Measurements from ENCODE around the gene HK3. TPM values are rescaled to one million over a fixed set of nuclear protein-coding genes. Genes with fewer than 3 reads are reported as not detected.

Gene HK3
- total RNA-seq, 2 donors from 2014 or later, result 1.8 to 3.6 TPM

- ATAC-seq (no peak), DNase-seq (peak in 1 of 4 donors; percentile 5)
- no peaks in the 10 kb centered on the region for H3K36me3 ChIP-seq (replicated peaks in 1 of 2; ENCODE audit: insufficient read depth in 1 of 2, low read depth in 2 of 2)
- no peaks in the 10 kb centered on the region for H3K9me3 ChIP-seq
- TF ChIP-seq, protein P1, sequence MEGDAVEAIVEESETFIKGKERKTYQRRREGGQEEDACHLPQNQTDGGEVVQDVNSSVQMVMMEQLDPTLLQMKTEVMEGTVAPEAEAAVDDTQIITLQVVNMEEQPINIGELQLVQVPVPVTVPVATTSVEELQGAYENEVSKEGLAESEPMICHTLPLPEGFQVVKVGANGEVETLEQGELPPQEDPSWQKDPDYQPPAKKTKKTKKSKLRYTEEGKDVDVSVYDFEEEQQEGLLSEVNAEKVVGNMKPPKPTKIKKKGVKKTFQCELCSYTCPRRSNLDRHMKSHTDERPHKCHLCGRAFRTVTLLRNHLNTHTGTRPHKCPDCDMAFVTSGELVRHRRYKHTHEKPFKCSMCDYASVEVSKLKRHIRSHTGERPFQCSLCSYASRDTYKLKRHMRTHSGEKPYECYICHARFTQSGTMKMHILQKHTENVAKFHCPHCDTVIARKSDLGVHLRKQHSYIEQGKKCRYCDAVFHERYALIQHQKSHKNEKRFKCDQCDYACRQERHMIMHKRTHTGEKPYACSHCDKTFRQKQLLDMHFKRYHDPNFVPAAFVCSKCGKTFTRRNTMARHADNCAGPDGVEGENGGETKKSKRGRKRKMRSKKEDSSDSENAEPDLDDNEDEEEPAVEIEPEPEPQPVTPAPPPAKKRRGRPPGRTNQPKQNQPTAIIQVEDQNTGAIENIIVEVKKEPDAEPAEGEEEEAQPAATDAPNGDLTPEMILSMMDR (IDR thresholded peaks at IDR 0.05), result no peak
- TF ChIP-seq POLR2A (IDR thresholded peaks at IDR 0.05), result no peak
- WGBS, 2 donors, result 81 to 89% methylated on average over 18 to 26 of the region's 28 CpGs
- no peak overlapping the region for H3K4me3 ChIP-seq
- no peaks in the 10 kb centered on the region for H3K27me3 ChIP-seq
- no peaks in the 10 kb centered on the region for H3K4me1 ChIP-seq
- intact Hi-C loops (cut with DNase I), result no loop called here
- H3K27ac ChIP-seq, result no peak overlapping the region
Observed at GRCh38 chr5:176887252-176887849, 11.8 kb downstream of the HK3 start.

DNA sequence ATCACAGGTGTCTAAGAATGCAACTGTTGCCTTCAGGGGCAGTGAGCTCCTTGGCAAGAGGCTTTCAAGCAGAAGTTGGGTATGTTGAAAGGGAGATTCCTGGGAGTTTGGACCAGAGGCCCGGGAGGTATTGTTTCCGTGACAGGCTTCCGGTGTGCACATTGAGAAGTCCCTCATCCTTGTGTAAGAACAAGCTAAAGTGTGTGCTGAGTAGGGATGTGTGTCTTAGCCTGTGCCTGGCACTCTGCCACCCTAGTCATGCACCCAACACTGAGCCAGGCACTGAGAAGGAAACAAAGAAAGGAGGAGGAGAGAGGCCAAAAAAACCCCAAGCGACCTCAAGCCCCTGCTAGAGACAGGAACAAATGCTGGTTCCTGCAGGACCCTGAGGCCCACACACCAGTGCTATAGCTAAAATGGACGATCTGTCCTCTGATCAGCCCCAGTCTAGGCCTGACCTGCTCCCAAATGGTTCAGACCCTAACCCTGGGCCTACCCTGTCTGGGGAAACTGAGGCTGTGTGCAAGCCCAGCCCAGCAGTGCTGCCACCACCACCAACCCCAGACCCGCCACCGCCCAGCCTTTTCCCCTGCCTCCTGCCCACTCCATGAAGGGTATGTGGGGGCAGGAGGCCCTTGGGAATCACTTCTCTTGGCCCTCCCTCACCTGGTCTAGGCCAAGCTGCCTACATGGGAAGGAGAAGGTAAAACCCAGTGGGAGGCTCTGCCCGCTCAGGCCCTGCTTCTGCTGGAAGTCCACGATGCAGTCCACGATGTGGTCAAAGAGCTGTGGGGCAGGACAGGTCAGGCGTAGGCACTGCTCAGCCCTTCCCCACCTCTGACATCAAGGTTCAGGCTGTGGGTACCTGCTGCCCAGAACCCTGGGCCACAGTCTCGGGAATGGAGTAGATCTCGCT, 12.6 kb downstream of the HK3 start:
- intact Hi-C loops (cut with DNase I), result no loop called here
- no peaks in the 10 kb centered on the region for H3K27me3 ChIP-seq
- H3K4me1 ChIP-seq, result no peaks in the 10 kb centered on the region
- no peaks in the 10 kb centered on the region for H3K9me3 ChIP-seq
- no peak overlapping the region for H3K27ac ChIP-seq
- WGBS, 2 donors, result 75 to 85% methylated on average over 7 to 13 of the region's 13 CpGs
- no peak overlapping the region for H3K4me3 ChIP-seq
- no peak for TF ChIP-seq POLR2A (IDR thresholded peaks at IDR 0.05)
- TF ChIP-seq, protein P1 (IDR thresholded peaks at IDR 0.05), result no peak
- ATAC-seq, result no peak
- H3K36me3 ChIP-seq (replicated peaks in 1 of 2; ENCODE audit: insufficient read depth in 1 of 2, low read depth in 2 of 2), result no peaks in the 10 kb centered on the region
- peak in 1 of 4 donors; percentile 6 for DNase-seq

DNA sequence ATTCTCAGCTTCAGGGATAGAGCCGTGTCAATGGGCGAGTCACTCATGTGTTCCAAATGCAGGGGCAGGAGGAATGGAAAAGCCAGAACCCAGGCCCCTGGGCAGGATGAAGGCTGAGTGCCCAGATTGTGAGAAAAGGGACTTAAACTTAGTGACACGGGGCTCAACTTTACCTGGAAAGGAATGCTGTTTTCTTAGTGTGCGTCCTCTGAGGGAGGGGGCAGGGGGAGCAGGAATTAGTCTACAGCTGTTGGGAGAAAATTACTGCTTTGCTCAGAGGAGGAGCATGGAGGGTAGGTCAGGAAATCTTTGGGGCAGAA, 14.6 kb downstream of the HK3 start:
- no peak overlapping the region for H3K27ac ChIP-seq
- H3K9me3 ChIP-seq, result no peaks in the 10 kb centered on the region
- TF ChIP-seq POLR2A (IDR thresholded peaks at IDR 0.05), result no peak
- TF ChIP-seq, protein P1 (IDR thresholded peaks at IDR 0.05), result no peak
- DNase-seq (no peak), ATAC-seq (no peak)
- no peak overlapping the region for H3K4me3 ChIP-seq
- intact Hi-C loops (cut with DNase I), result no loop called here
- WGBS, 2 donors, result 53 to 55% methylated on average over 4 of the region's 4 CpGs
- H3K4me1 ChIP-seq, result no peaks in the 10 kb centered on the region
- no peaks in the 10 kb centered on the region for H3K27me3 ChIP-seq
- H3K36me3 ChIP-seq (replicated peaks in 1 of 2; ENCODE audit: insufficient read depth in 1 of 2, low read depth in 2 of 2), result no peaks in the 10 kb centered on the region

DNA sequence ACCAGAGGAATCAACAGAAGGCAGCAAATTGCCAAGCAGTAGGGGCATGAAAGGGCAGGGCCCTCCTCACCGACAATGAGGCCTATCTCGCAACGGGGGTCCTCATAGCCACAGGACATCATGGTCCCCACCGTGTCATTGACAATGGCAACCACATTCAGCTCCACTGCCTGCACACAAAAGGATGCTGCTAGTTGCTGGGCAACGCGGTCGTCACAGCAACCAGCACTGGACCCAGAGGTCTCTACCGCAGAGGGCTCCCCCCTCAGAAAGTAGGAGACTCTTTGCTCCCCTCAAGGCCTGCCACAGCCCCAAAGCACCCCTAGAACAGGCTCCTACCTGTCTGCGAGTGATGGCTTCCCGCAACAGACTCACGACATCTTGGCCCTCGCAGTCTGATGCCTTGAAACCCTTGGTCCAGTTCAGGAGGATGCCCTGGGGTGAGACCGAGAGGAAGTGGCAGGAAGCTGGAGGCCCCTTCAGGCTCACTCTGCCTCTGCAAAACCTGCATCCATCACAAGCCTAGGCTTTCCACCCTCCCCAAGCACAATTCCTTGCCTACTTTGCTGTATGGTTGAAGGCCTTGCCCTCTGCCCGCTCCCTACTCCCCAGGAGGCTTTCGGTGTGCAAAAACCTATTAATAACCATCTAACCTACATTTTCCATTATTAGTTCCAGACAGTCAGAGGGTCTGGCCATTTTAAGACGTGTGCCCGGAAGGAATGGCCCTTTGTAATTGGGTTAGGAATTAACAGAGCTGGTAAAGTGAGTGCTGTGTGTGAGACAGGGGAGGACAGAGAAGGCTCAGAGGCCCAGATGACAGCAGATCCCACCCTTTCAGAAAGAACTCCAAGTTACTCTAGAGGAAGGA, 15.2 kb downstream of the HK3 start:
- Histone ChIP-seq H3K4me3 (no peak overlapping the region), H3K36me3 (replicated peaks in 1 of 2; ENCODE audit: insufficient read depth in 1 of 2, low read depth in 2 of 2) (no peaks in the 10 kb centered on the region), H3K4me1 (no peaks in the 10 kb centered on the region), H3K9me3 (no peaks in the 10 kb centered on the region), H3K27ac (no peak overlapping the region), H3K27me3 (no peaks in the 10 kb centered on the region)
- intact Hi-C loops (cut with DNase I), result no loop called here
- ATAC-seq (no peak), DNase-seq (no peak)
- TF ChIP-seq, protein P1 (IDR thresholded peaks at IDR 0.05), result no peak
- TF ChIP-seq POLR2A (IDR thresholded peaks at IDR 0.05), result no peak
- 78 to 81% methylated on average over 15 to 17 of the region's 17 CpGs for WGBS, 2 donors

Measured in body of pancreas (tissue), 4 donors.